Activated CD4-positive, alpha-beta T cell treated with anti-CD3 and anti-CD28 coated beads, Interleukin-2, Interleukin-4, amounts not matched to agents 100 ng/mL and 50 ng/mL, durations not matched to agents 16 hours and 8 hours (primary cell): Measurements from ENCODE around the gene TECRL.

Experiments used
- DNase-seq: peaks from one replicate; pipeline ENCODE4 v3.0.0-alpha.2; 2020; ENCODE audit warnings: low spot score

The TECRL gene

DNA sequence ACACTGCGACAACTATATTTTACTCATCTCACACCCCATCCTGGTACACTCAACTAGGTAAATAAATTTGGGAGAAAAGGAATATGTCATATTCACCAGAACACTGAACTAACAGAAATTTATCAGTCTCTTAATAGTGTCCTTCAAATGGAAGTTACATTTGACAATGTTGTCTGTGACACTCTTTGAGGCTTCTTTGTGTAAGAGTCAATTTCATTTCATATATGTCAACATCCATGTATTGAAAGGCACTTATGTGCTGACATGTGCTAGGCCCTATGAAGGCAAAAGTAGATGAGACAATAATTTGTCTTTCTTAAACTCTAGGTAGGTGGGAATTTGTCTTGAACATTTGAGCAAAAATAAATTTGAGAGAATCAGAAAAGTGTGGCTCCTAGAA lies 82.0 kb downstream of the TECRL start:
- no peak for DNase-seq

DNA sequence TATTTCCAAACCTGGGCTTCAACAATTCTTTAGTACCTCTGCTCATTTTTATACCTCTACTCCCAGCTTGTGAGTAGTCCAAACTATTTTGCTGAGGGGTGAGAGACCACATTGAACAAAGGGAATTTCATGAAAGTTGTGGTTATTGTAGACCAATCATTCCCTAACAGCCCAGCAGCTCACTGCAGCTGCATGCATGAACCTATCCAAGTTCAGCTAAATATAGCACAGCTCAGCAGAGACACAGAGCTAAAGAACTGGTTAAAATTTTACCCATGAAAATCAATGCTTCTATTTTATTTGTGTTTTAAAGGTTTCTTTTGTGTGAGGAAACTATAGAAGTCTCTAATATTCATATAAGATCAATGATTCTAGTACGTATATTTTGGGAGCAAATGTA lies 82.7 kb downstream of the TECRL start:
- no peak for DNase-seq

DNA sequence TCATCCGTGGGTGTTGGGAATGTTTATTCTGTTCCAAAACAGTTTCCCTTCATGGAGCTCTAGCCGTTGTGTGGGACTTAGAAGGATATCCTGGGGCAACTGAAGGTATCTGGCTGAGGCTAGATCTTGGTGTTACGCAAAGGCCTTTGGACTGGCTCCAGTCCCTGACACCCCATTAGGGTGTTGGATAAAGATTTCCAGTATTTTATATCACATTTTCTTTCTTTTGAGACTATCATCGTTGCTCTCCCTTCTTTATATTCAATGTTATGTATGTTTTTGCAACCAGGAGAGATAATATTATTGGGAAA lies 103.0 kb downstream of the TECRL start:
- DNase-seq, result no peak

DNA sequence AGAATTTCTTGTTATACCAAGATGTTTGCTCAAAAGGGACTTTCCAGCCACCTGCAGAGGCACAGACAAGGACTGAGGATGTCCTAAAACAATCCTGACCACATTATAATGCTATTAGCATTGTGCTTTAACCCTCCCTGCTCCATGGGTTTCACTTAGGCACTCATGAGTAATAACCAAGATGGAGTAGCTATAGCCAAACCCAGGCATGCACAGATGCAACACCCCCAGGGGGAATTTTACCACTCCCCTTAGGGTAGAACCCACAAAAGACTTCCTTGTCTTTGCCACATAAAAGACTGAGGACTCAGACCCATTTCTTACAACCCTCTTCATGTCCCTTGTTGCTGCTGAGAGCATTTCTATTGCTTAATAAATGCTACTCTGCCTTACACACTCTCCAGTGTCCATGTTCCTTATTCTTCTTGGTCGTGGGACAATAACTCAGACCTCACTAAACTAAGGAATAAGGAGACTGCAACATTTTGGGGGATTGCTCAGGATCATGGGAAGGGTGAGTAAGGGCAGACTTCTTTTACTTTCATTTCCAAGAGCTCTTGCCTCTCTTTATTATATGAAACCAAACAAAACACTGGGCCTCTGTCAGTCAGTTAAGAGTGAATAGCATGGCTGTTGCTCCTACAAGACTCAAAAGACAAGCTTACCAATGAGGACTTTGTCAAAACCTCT lies 103.5 kb downstream of the TECRL start:
- no peak for DNase-seq

DNA sequence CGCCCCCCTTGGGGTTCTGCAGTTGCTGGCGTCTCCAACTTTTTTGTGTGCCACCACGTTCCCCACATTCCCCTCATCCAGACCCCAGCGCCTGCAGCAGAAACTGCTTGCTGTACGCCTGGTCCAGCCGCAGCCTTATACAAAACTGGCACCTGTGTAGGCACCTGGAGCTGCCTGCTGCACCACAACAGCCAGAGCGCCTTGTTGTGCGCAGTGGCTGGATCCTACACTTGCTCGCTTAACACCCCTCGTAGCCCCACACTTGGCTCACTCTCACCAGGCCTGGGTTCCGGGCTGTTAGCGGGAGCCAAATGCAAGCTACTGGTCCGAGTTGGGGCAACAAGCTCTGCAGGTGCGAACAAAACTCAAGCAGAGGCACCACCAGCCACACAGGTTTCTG lies 136.8 kb downstream of the TECRL start:
- no peak for DNase-seq

DNA sequence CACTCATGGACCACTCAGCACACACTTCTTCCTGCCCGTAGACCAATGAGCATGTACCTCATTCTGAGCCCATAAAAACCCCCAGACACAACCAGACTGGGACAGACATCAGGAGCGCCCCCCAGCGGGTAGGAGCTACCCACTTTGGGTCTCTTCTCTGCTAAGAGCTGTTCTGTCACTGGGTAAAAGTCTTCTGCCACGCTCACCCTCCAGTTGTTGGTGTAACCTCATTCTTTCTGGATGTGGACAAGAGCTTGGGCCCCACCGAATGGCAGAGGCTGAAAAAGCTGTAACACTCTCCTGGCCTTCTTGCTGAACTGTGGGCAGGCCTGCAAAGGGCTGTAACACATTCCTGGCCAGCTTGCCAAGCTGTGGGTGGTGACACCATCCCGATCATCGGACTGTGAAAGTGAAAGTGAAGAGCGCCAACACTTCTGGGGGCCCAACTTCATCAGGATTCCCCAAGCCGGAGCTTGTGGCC lies 137.6 kb downstream of the TECRL start:
- no peak for DNase-seq

DNA sequence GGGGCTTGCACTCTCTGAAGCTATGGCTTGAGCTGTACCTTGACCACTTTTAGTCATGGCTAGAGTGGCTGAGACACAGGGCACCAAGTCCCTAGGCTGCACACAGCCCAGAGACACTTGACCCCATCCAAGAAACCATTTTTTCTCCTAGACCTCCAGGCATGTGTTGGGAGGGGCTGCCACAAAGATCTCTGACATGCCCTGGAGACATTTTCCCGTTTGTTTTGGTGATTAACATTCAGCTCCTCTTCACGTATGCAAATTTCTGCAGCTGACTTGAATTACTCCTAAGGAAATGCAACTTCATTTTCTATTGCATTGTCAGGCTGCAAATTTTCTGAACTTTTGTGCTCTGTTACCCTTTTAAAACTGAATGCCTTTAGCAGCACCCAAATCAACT lies 142.6 kb downstream of the TECRL start:
- no peak for DNase-seq

DNA sequence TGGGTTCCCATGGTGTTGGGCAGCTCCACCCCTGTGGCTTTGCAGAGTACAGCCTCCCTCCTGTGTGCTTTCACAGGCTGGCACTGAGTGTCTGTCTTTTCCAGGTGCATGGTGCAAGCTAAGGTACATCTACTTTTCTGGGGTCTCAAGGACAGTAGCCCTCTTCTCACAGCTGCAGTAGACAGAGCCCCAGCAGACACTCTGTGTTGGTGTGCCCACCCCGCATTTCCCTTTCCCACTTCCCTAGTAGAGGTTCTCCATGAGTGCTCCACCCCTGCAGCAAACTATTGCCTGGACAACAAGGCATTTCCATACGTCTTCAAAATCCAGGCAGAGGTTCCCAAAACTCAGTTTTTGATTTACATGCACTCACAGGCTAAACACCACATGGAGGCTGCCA lies 143.0 kb downstream of the TECRL start:
- no peak for DNase-seq

DNA sequence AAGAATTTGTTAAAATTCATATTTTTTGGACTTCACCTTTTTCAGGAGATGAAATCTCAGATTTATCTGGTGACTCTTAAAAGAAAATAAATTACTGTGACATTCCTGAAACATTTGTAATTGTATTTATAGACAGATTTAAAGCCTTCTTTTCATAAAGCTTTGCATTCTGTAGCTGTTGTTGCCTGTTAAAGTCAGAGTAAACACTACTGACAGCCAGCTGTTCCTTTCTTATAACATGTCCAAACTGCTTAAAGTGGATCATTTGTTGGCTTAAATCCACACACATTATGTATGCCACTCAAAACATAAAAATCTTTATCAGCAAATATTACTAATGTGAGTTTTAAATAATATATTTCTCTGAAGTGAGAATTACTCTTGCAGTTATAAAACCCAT lies 157.5 kb downstream of the TECRL start:
- DNase-seq, result no peak

DNA sequence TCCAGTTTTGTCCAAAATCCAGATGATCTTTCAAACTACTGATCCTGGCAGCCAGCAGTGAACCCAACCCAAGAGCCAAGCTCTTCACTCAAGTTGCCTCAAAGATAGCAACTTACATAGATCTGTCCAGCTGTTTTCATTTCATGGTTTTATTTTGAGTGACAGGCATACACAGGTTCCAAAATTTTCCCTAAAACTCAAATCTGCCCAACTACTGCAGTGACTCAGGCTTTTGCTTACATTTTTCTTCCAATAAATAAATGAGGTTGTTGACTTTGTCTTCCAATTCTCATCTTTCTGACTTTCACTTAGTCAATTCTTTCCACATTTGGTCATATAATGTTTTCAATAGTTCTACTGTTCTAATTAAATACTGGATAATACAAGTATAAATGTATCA lies 158.8 kb downstream of the TECRL start:
- DNase-seq, result no peak

DNA sequence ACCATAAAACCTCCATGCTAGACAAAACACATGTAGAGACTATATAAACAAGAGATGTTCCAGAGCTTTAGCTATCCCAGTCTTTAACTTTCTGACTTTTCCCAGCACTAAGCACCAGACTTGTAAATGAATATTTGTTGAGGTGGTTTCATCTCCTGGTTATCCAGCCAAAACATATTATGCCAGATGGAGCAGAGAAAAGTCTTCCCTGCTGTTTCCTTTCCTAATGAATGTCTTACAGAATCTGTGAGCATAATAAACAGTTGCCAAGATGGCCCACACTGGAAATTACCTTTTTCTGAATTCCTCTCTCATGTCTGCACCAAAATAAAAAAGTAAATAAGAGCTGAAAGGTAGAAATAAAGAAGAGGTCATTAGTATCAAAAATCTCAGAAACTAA lies 159.2 kb downstream of the TECRL start:
- DNase-seq, result no peak

DNA sequence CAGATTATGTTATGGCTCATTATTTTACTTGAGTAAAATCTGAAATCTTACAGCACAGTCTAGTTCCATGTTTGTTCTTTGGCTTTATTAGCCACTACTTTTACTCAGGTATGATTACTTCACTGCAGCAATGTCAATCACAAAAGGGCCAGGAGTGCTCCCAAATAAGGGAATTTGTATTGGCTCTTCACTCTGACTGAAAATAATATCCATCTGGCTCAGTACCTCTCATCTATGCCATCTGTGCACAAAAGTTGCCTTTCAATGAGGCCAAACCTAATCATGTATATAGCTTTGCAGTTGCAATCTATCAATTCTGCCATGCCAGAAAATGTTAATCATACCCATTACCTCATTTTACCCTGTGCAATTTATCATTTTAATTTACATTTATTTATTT lies 161.1 kb downstream of the TECRL start:
- no peak for DNase-seq

DNA sequence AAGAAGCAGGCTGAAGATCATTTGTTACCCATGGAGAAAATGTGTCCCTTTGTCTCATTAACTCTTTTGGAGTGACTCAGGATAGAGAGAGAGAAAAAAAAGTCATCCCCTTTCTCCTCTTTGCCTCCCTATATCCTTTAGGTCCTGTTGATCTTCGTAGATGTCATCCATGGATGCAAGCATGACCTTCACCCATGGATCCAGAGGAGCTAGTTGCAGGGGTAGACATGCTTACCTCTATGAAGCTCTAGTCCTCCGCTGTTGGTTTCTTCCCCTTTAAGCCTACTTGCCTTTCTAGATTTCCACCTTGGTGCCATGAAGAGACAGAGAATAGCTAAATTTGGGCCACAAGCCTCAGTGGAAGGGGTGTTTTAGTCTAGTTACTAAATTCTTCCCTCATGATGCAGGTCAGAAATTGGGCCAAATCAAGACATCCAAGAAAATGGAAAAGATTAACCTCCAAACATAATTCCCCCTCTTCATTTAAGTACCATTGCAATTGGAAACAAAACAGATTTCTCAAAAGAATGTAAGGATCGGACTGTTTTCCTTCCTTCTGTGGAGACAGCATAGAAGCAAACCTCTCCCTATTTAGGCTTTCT lies 178.4 kb downstream of the TECRL start:
- no peak for DNase-seq
